HepG2 (cell line): ENCODE results near the gene FBXO33. TPM values are rescaled to one million over a fixed set of nuclear protein-coding genes. Genes with fewer than 3 reads are reported as not detected.

Experiments
- CBX1 ChIP-seq: IDR thresholded peaks from one replicate; pipeline ENCODE4 v1.6.1; 2016; ENCODE audit warnings: antibody characterized with exemption, low read depth
- EZH2 ChIP-seq: conservative IDR thresholded peaks from 2 replicates; pipeline ENCODE4 v1.6.1; 2012; ENCODE audit warnings: mild to moderate bottlenecking, low read depth, low read length, moderate library complexity
- GMEB1 ChIP-seq: sonication (generic); formaldehyde crosslinking; IDR thresholded peaks from 2 replicates; pipeline ENCODE4 v1.5.1; 2020; ENCODE audit warnings: missing genetic modification reagents, mild to moderate bottlenecking, borderline replicate concordance
- HOXA3 ChIP-seq: sonication (generic); formaldehyde crosslinking; IDR thresholded peaks from 2 replicates; pipeline ENCODE4 v1.5.0; 2020; ENCODE audit warnings: missing genetic modification reagents
- MAZ ChIP-seq, 2 experiments: sonication (generic) in 1 of 2; formaldehyde crosslinking in 1 of 2; IDR thresholded peaks; 2 replicates each; pipeline versions ENCODE4 v1.5.0 to v1.6.1; 2012 to 2020; ENCODE audit warnings: low read depth in 2 of 2, mild to moderate bottlenecking in 2 of 2, borderline replicate concordance in 1 of 2, improper control_type of control experiment in 1 of 2, low read length in 1 of 2, missing genetic modification reagents in 1 of 2, moderate library complexity in 1 of 2
- MLX ChIP-seq: IDR thresholded peaks from 2 replicates; pipeline ENCODE4 v1.6.1; 2016
- NFKB2 ChIP-seq: sonication (generic); formaldehyde crosslinking; IDR thresholded peaks from 2 replicates; pipeline ENCODE4 v1.4.0; 2020; ENCODE audit warnings: missing genetic modification reagents, borderline replicate concordance
- POLR2A ChIP-seq, 2 experiments: IDR thresholded peaks; 2 replicates each; pipeline ENCODE4 v1.6.1; 2011; ENCODE audit warnings: low read depth in 2 of 2, low read length in 2 of 2, mild to moderate bottlenecking in 1 of 2, moderate library complexity in 1 of 2; ENCODE audit not compliant: insufficient read depth in 1 of 2
- RARG ChIP-seq: sonication (generic); formaldehyde crosslinking; IDR thresholded peaks from 2 replicates; pipeline ENCODE4 v1.4.0; 2020; ENCODE audit warnings: low read depth, mild to moderate bottlenecking, missing genetic modification reagents
- RELA ChIP-seq: sonication (generic); formaldehyde crosslinking; IDR thresholded peaks from 2 replicates; pipeline ENCODE4 v1.4.0; 2020; ENCODE audit warnings: missing genetic modification reagents
- REPIN1 ChIP-seq: sonication (generic); formaldehyde crosslinking; IDR thresholded peaks from 2 replicates; pipeline ENCODE4 v1.8.0; 2022; ENCODE audit warnings: missing genetic modification reagents, low read depth, mild to moderate bottlenecking, borderline replicate concordance
- ZSCAN12 ChIP-seq: sonication (generic); formaldehyde crosslinking; IDR thresholded peaks from 2 replicates; pipeline ENCODE4 v1.9.0; 2021; ENCODE audit warnings: mild to moderate bottlenecking, missing genetic modification reagents
- ZSCAN20 ChIP-seq: sonication (generic); formaldehyde crosslinking; IDR thresholded peaks from 2 replicates; pipeline ENCODE4 v1.4.0; 2020; ENCODE audit warnings: missing genetic modification reagents, mild to moderate bottlenecking, borderline replicate concordance
- polyA plus RNA-seq, 8 experiments: library from polyadenylated mRNA; depleted of rRNA in 3 of 8; stranded (reverse) in 7 of 8; unstranded in 1 of 8; fragments of >200 nt; fragmentation: Illumina TruSeq in 4 of 8; extraction: Trizol in 4 of 8; gene quantifications; 2 replicates each; pipeline versions ENCODE4 v1.2.1 to v1.2.3, GENCODE V29; 2011 to 2016; ENCODE audit warnings: low read depth in 4 of 8, missing spikeins in 1 of 8, mixed read lengths in 1 of 8; ENCODE audit not compliant: insufficient read depth in 1 of 8
- total RNA-seq, 5 experiments: library from RNA; depleted of rRNA; stranded (reverse); fragments of >200 nt; fragmentation: Illumina TruSeq; extraction: Trizol; gene quantifications; 2 replicates each; pipeline ENCODE4 v1.2.3, GENCODE V29; 2016; ENCODE audit warnings: low read depth in 1 of 5
- TF ChIP-seq, protein P1 (sequence below): sonication (generic); formaldehyde crosslinking; conservative IDR thresholded peaks from 2 replicates; pipeline ENCODE4 v1.4.0; 2020; ENCODE audit warnings: missing genetic modification reagents
- TF ChIP-seq, protein P2 (sequence below): fragments of 450-650 bp; IDR thresholded peaks from 2 replicates; pipeline ENCODE4 v1.6.1; 2017; ENCODE audit warnings: mild to moderate bottlenecking
- TF ChIP-seq, protein P3 (sequence below): IDR thresholded peaks from 2 replicates; pipeline ENCODE4 v1.6.1; 2016; ENCODE audit warnings: low read depth, missing genetic modification reagents, missing compliant biosample characterization

FBXO33 gene
- total and polyA plus RNA-seq, 2 of the 13 experiments (the other 11 are each of a cell fraction or from before 2014, with no cell fraction given) = 15.5 to 16.9 TPM

DNA sequence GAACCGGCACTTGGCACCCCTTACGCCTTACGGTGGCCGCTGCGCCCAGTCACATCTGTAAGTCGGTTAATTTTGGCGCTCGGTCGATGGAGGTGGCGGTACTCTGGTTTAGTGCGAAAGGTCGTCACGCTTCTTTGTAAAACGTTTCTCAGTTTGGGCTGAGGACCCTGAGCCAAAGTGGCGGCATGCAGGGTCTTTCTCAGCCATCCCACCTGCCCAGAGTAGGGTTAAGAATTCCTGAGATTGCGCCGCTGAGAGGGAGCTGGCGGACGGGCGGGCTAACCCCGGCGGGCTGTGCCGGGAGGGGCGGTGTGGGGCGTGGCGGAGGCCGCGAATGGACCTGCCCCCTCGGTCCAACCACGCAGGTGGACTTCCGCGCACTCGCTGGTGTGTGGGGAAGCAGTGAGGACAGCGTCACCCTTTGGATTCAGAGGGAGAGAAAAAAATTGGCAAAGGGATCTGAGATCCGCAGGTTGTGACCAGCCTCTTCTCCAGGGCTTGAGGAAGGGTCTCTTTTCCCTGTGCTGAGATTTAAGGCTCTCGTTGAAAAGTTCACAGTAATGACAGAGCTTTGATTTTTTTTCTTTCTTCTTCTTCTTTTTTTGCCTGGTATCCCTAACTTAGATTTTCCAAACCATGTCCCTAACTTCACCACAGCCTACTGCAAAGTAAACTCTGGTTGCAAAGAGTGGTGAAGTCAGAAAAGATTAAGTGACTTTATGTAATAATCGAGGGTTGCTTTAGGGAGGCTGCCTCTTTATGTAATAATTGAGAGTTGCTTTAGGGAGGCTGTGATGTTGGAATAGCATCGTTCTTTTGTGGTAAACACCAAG is 602 bp upstream of the FBXO33 start (continued):
- TF ChIP-seq MLX (CRISPR knock-in tag) (peak; percentile 83), RARG (CRISPR knock-in tag) (0 out of 2 replicates have a peak, but pooled peaks have one; percentile 44), GMEB1 (CRISPR knock-in tag) (peak; percentile 75), NFKB2 (peak; percentile 98), ZSCAN20 (CRISPR knock-in tag) (peak; percentile 90), MAZ (IDR thresholded peaks at IDR 0.05; ENCODE audit: borderline replicate concordance, low read depth, low read length) (peak; percentile 94), MAZ (CRISPR knock-in tag; IDR thresholded peaks at IDR 0.05; ENCODE audit: low read depth) (peak; percentile 69; the same call in 1 of the 2 replicates), EZH2 (no peak), REPIN1 (CRISPR knock-in tag) (peak; percentile 95), ZSCAN12 (CRISPR knock-in tag) (peak; percentile 97; the same call in 1 of the 2 replicates), POLR2A (IDR thresholded peaks at IDR 0.05; ENCODE audit: insufficient read depth in 1 of 2, low read depth in 2 of 2, low read length in 2 of 2) (peak in 1 of 2 experiments; percentile 88; a peak in 2 of 4 replicates), HOXA3 (CRISPR knock-in tag) (peak; percentile 91), CBX1 (peak; percentile 96), RELA (CRISPR knock-in tag) (no peak)
- TF ChIP-seq, protein P1, sequence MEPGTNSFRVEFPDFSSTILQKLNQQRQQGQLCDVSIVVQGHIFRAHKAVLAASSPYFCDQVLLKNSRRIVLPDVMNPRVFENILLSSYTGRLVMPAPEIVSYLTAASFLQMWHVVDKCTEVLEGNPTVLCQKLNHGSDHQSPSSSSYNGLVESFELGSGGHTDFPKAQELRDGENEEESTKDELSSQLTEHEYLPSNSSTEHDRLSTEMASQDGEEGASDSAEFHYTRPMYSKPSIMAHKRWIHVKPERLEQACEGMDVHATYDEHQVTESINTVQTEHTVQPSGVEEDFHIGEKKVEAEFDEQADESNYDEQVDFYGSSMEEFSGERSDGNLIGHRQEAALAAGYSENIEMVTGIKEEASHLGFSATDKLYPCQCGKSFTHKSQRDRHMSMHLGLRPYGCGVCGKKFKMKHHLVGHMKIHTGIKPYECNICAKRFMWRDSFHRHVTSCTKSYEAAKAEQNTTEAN (CRISPR knock-in tag) = peak; percentile 85; the same call in 1 of the 2 replicates
- TF ChIP-seq, protein P2, sequence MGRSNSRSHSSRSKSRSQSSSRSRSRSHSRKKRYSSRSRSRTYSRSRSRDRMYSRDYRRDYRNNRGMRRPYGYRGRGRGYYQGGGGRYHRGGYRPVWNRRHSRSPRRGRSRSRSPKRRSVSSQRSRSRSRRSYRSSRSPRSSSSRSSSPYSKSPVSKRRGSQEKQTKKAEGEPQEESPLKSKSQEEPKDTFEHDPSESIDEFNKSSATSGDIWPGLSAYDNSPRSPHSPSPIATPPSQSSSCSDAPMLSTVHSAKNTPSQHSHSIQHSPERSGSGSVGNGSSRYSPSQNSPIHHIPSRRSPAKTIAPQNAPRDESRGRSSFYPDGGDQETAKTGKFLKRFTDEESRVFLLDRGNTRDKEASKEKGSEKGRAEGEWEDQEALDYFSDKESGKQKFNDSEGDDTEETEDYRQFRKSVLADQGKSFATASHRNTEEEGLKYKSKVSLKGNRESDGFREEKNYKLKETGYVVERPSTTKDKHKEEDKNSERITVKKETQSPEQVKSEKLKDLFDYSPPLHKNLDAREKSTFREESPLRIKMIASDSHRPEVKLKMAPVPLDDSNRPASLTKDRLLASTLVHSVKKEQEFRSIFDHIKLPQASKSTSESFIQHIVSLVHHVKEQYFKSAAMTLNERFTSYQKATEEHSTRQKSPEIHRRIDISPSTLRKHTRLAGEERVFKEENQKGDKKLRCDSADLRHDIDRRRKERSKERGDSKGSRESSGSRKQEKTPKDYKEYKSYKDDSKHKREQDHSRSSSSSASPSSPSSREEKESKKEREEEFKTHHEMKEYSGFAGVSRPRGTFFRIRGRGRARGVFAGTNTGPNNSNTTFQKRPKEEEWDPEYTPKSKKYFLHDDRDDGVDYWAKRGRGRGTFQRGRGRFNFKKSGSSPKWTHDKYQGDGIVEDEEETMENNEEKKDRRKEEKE = no peak
- TF ChIP-seq, protein P3, sequence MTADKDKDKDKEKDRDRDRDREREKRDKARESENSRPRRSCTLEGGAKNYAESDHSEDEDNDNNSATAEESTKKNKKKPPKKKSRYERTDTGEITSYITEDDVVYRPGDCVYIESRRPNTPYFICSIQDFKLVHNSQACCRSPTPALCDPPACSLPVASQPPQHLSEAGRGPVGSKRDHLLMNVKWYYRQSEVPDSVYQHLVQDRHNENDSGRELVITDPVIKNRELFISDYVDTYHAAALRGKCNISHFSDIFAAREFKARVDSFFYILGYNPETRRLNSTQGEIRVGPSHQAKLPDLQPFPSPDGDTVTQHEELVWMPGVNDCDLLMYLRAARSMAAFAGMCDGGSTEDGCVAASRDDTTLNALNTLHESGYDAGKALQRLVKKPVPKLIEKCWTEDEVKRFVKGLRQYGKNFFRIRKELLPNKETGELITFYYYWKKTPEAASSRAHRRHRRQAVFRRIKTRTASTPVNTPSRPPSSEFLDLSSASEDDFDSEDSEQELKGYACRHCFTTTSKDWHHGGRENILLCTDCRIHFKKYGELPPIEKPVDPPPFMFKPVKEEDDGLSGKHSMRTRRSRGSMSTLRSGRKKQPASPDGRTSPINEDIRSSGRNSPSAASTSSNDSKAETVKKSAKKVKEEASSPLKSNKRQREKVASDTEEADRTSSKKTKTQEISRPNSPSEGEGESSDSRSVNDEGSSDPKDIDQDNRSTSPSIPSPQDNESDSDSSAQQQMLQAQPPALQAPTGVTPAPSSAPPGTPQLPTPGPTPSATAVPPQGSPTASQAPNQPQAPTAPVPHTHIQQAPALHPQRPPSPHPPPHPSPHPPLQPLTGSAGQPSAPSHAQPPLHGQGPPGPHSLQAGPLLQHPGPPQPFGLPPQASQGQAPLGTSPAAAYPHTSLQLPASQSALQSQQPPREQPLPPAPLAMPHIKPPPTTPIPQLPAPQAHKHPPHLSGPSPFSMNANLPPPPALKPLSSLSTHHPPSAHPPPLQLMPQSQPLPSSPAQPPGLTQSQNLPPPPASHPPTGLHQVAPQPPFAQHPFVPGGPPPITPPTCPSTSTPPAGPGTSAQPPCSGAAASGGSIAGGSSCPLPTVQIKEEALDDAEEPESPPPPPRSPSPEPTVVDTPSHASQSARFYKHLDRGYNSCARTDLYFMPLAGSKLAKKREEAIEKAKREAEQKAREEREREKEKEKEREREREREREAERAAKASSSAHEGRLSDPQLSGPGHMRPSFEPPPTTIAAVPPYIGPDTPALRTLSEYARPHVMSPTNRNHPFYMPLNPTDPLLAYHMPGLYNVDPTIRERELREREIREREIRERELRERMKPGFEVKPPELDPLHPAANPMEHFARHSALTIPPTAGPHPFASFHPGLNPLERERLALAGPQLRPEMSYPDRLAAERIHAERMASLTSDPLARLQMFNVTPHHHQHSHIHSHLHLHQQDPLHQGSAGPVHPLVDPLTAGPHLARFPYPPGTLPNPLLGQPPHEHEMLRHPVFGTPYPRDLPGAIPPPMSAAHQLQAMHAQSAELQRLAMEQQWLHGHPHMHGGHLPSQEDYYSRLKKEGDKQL = peak; percentile 24; the same call in 1 of the 2 replicates
